Activated naive CD4-positive, alpha-beta T cell treated with anti-CD3 and anti-CD28 coated beads, Interleukin-2, amount 50 U/mL, for 72 hours (primary cell): ENCODE data around the gene EAF1. TPM values are rescaled to one million over a fixed set of nuclear protein-coding genes. Genes with fewer than 3 reads are reported as not detected.
"Not testable (repeated sequence)": the region's sequence is repeated elsewhere in the genome, so short reads cannot be mapped to it uniquely, and the experiment has no call there.

ENCODE experiments used
- ATAC-seq, 2 donors: fragments of 150-1000 bp; cut with Tn5 transposase; 2 replicates each; pipeline ENCODE4 v1.10.0; 2021; ENCODE audit warnings: mild to moderate bottlenecking in 2 of 2, moderate library complexity in 2 of 2
- DNase-seq, 2 donors: peaks; one replicate each; pipeline ENCODE4 v3.0.0; 2021 to 2022; ENCODE audit warnings: low spot score in 2 of 2
- H3K27ac Mint-ChIP-seq, 2 donors: one replicate each; pipeline ENCODE4 v1.8.0; 2022; ENCODE audit warnings: mild to moderate bottlenecking in 2 of 2, mixed read lengths in 2 of 2
- H3K36me3 Mint-ChIP-seq, 2 donors: one replicate each; pipeline ENCODE4 v1.8.0; 2022; ENCODE audit warnings: mixed read lengths in 2 of 2
- H3K9me3 Mint-ChIP-seq, 2 donors: one replicate each; pipeline ENCODE4 v1.8.0; 2022; ENCODE audit warnings: mixed read lengths in 2 of 2
- total RNA-seq, 2 donors: library from RNA; stranded (reverse); gene quantifications; one replicate each; pipeline ENCODE4 v1.2.3, GENCODE V29; 2022

The EAF1 gene
- total RNA-seq, 2 donors from 2014 or later, result 24.1 to 28.9 TPM

DNA sequence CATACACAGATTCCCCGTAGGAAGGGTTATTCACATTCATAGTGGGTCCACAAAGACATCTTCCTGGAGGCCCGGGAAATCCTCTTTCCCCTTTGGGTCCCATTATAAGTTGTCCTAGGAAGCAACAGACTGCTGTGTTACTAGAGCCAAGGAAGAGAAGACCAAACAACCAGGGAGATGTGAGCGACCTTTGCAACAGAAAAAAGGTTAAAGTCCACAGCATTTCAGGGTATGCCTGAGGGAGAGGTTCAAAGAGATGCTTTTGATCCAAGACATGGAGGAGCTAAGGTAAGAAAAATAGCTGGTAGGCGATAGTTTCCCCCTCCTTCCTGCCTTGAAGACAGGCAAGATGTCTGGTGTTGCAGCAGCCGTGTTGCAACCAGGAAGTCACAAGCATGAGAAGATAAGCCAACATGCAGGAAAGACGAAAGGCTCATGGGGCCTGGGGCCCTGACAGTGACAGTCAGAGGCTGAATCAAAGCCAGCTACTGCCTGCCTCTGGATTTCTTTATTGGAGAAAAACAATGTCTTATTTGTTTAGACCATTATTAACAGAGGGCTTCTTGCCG lies 30.9 kb downstream of the EAF1 start:
- no peak for ATAC-seq
- no peak overlapping the region for H3K27ac Mint-ChIP-seq

GRCh38 chr3:15460891-15461531 lies 33.6 kb downstream of the EAF1 start:
- H3K36me3 Mint-ChIP-seq, result no peaks in the 10 kb centered on the region
- DNase-seq (no peak), ATAC-seq (no peak)
- peak overlapping the region in 1 of 2 donors; percentile 39 for H3K27ac Mint-ChIP-seq
- no peaks in the 10 kb centered on the region for H3K9me3 Mint-ChIP-seq

More for the DNA sequence above, 30.9 kb downstream of the EAF1 start:
- H3K9me3 Mint-ChIP-seq, result no peaks in the 10 kb centered on the region
- DNase-seq, result no peak
- H3K36me3 Mint-ChIP-seq, result no peaks in the 10 kb centered on the region

- no peak overlapping the region for H3K27ac Mint-ChIP-seq
- ATAC-seq (peak in 1 of 2 donors; percentile 49), DNase-seq (no peak)
- no peaks in the 10 kb centered on the region for H3K36me3 Mint-ChIP-seq
- no peaks in the 10 kb centered on the region for H3K9me3 Mint-ChIP-seq
Observed at GRCh38 chr3:15462451-15462850, 35.1 kb downstream of the EAF1 start.

GRCh38 chr3:15465876-15466585 lies 38.6 kb downstream of the EAF1 start:
- H3K36me3 Mint-ChIP-seq, result no peaks in the 10 kb centered on the region
- no peak overlapping the region for H3K27ac Mint-ChIP-seq
- ATAC-seq (no peak), DNase-seq (no peak)
- H3K9me3 Mint-ChIP-seq, result no peaks in the 10 kb centered on the region

DNA sequence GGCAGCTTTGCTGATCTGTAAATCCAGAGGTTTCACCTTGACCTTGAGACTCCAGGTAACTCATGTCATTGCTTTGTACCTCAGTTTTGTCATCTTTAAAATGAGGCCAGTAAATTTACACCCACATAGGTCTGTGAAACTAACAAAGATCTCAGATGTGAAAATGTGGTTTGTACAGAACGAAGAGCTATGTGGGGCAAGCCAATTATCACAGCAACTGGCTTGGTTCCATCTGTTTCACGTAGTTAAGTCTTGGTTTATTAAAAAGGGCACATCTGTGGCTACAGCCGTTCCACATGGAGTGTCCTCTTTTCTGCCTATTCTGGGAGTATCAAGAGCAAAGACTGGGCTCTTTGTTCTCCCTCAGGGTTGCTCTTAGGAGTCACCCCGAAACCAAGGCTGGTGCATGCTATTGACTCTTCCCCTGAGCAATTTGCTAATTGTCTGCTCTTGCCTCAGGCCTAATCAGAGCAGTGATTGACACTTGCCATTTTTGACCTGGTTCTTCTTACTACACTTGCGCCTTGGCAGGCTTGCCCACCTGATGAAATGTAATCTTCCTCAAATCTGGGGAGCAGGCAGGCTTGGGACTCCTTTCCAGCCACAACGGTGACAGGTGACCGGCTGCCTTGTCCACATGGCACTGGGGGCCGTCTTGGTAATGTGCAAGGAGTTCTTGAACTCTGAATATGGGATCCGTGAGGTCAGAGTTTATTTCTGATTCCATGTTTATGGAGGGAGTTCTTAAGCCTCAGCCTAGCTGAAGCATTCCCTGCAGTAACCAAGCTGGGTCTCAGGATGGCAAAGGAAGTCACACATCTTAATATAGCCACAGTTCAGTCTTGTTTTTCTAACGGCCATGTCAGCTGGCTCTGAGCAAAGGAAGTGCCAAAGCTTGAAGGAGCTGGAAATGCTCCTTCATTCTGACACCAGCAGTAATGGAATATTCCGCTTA lies 40.1 kb downstream of the EAF1 start:
- Mint-ChIP-seq H3K27ac (peak overlapping the region in 1 of 2 donors; percentile 86), H3K9me3 (no peaks in the 10 kb centered on the region), H3K36me3 (no peaks in the 10 kb centered on the region)
- DNase-seq, result no peak
- no peak for ATAC-seq

DNA sequence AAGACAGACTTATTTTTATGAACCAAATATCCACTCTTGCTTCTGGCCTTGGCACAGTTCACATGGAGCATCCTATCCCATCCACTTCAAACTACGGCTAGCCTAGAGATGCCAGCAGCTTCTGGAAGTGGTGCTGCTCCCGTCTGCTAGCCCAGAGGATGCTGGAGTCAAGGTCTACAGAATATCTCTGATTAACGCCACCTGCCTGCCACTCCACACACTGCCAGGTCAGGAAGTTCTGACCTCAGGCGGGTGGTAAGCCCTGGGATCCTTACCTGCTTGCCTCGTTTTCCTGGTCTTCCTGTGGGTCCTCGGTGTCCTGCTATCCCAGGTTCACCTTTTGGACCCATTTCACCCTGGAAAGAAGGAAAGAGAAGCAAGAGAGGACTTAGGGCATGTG lies 42.9 kb downstream of the EAF1 start:
- DNase-seq (no peak), ATAC-seq (no peak)
- Mint-ChIP-seq H3K36me3 (no peaks in the 10 kb centered on the region), H3K9me3 (no peaks in the 10 kb centered on the region), H3K27ac (no peak overlapping the region)

- DNase-seq (no peak), ATAC-seq (no peak)
- H3K36me3 Mint-ChIP-seq, result no peaks in the 10 kb centered on the region
- no peak overlapping the region for H3K27ac Mint-ChIP-seq
- no peaks in the 10 kb centered on the region for H3K9me3 Mint-ChIP-seq
Observed at GRCh38 chr3:15470849-15471248, 43.5 kb downstream of the EAF1 start.

GRCh38 chr3:15471861-15472260 lies 44.5 kb downstream of the EAF1 start:
- ATAC-seq (no peak), DNase-seq (no peak)
- no peak overlapping the region for H3K27ac Mint-ChIP-seq
- no peaks in the 10 kb centered on the region for H3K36me3 Mint-ChIP-seq
- H3K9me3 Mint-ChIP-seq, result no peaks in the 10 kb centered on the region

DNA sequence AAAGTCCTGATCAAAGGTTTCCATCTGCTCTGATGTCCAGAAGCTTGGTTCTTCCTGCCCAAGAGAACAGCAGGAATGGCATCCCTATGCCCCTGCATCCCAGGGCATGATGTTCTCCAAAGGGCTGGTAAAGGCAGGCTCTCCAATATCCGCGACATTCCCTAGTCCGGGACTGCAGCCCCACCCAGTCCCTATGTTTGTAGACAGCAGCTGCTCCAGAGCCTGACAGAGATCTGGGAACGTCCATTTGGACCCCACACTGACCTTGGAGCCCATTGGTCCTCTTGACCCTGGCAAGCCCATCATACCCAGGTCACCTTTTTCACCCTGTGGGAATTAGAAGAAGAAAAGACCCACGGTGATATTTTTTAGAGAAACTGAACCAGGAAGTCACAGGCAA lies 47.8 kb downstream of the EAF1 start:
- ATAC-seq (no peak), DNase-seq (no peak)
- no peaks in the 10 kb centered on the region for H3K36me3 Mint-ChIP-seq
- no peak overlapping the region for H3K27ac Mint-ChIP-seq
- H3K9me3 Mint-ChIP-seq, result no peaks in the 10 kb centered on the region

DNA sequence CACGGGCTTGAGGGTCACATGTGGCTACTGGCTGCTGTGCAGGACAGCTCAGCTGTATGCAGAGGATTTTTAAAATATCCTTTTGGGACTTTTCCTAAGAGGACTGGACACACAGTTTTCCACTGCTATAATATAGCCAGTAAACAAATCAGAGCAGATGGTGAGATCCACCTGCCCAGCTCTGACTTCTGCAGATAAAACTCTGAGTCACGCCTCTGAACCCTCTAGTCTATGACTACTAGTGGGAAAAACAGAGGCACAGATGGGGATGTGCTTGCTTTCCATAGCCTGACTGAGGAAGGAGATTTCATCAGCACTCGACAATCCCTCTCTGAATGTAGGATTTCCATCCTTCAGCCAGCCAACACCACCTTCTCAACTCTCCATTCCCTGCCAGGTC lies 49.0 kb downstream of the EAF1 start:
- ATAC-seq, result no peak

DNA sequence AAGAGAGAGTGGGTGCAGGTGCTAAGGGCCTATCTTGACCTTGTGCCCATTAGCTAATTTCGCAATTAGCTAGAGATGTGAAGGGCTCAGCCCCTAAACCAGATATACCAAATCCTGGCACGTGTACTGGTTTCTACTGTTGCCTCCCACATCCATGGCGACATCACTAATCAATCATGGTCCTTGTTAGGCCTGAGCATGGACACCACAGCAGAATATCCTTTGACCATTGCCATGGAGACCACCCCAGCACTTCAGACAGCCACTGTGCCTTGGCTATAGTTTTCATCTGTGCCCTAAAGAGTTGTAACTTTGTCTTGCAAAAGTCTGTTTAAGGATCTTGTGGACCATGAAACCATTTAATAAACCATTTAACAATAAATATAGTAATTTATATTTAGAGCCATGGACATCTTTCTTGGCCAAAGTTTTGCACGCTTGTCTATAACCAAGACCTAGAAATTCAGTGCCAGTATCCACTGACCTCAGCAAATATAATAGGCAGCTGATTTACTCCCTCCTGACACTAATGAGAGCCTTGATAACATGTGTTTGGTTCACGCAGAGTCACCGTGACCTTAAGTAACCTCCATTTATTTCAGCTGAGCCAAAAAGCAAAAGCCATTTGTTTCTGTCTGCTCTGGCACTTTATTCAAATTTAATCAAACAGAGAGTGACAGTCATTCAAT lies 50.7 kb downstream of the EAF1 start:
- no peak for ATAC-seq

More for the DNA sequence above, 49.0 kb downstream of the EAF1 start:
- H3K9me3 Mint-ChIP-seq, result no peaks in the 10 kb centered on the region
- H3K27ac Mint-ChIP-seq, result no peak overlapping the region
- H3K36me3 Mint-ChIP-seq, result no peaks in the 10 kb centered on the region
- no peak for DNase-seq

DNA sequence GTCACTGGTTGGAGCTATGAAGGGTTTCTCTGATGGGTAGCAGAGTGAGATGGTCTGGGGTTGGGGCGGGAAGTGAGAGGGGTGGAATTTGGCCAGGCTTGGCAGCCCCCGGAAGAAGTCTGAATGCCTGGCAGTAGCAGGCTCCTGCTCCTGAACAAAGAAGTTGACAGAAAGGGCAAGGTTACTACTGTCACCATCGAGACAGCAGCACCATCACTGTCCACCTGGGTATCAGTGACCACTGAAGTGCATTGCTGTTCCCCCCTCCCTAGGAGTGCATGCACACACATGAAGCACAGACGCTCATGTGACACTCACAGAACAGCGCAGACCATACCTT lies 51.2 kb downstream of the EAF1 start:
- Mint-ChIP-seq H3K9me3 (no peaks in the 10 kb centered on the region), H3K27ac (no peak overlapping the region), H3K36me3 (no peaks in the 10 kb centered on the region)
- DNase-seq (no peak), ATAC-seq (no peak)

More for the DNA sequence above, 50.7 kb downstream of the EAF1 start:
- no peaks in the 10 kb centered on the region for H3K36me3 Mint-ChIP-seq
- no peak overlapping the region for H3K27ac Mint-ChIP-seq
- H3K9me3 Mint-ChIP-seq, result no peaks in the 10 kb centered on the region
- no peak for DNase-seq

DNA sequence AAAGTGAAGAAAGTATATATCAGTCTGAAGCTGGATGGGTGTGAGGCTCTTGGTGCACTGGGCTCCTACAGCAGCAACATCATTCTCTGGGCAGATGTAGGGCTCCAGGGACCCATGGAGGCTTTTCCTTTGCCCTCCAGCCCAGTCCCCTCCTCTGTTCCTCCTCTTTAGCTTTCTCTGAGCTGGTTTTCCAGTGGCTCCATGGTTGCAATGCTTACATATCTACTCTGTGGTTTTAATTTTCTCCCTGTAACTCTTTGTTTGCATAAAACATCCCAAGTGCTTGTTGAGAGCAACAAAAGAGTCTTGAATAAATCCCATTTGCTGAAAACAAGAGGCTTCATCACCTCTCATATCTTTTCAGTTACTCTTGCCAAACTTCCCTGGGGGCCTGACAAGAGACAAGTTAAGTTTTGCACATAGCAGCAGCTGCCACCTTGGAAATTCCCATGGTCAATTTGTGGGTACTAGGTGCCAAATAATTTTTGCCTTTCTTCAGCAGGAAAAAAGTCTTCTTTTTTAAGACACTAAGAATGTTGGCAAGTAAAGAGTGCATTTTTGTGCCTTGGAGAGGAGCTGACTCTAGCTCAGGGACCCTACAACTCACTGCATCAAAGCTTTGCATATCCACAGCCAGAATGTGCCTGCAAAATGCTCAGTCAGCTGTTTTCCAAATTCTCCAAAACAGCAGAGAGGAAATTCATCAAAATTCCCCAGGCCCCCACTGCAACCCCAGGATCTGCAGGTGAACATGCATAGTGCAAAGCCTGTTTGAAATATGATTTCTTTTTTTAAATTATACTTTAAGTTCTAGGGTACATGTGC lies 52.2 kb downstream of the EAF1 start:
- H3K27ac Mint-ChIP-seq, result peak overlapping the region in 1 of 2 donors; percentile 22
- no peaks in the 10 kb centered on the region for H3K36me3 Mint-ChIP-seq
- ATAC-seq (no peak), DNase-seq (no peak)
- peaks cover 0 to 3% of the 10 kb centered on the region in 2 donors for H3K9me3 Mint-ChIP-seq

- DNase-seq, H3K27ac Mint-ChIP-seq, H3K36me3 Mint-ChIP-seq, ATAC-seq, H3K9me3 Mint-ChIP-seq: not testable (repeated sequence)
Observed at GRCh38 chr3:15484551-15484950, 57.2 kb downstream of the EAF1 start.

GRCh38 chr3:15486020-15486419 lies 58.6 kb downstream of the EAF1 start:
- no peak for ATAC-seq
- Mint-ChIP-seq H3K36me3 (peaks cover 0 to 5% of the 10 kb centered on the region in 2 donors), H3K27ac (no peak overlapping the region), H3K9me3 (peaks cover 0 to 4% of the 10 kb centered on the region in 2 donors)
- DNase-seq, result no peak

DNA sequence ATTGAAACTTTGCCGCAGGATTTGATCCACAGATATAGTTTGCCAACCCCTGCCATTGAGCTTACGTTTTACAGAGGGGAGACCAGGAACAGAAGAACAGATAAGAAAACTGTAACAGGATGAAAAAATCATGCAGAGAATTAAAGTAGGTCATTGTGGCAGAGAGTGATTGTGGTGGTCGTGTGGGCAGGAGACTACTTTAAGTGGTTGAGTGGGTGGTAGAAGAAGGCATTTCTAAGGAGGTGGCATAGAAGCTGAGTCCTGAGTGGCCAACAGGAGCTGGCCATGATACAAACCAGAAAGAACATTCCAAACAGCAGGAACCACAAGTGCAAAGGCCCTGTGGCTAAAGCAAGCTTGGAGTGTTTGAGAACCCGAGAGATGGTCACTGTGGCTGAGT lies 59.6 kb downstream of the EAF1 start:
- Mint-ChIP-seq H3K36me3 (peaks cover 0 to 5% of the 10 kb centered on the region in 2 donors), H3K9me3 (peaks cover 0 to 4% of the 10 kb centered on the region in 2 donors), H3K27ac (no peak overlapping the region)
- DNase-seq, result no peak
- ATAC-seq, result no peak
